Measurements from ENCODE around the gene TMEM95. TPM values are rescaled to one million over a fixed set of nuclear protein-coding genes. Genes with fewer than 3 reads are reported as not detected.

Gene TMEM95
- total and polyA plus RNA-seq, 3 donors from 2014 or later, result 2.8 to 9.9 (median 6.6) TPM

DNA sequence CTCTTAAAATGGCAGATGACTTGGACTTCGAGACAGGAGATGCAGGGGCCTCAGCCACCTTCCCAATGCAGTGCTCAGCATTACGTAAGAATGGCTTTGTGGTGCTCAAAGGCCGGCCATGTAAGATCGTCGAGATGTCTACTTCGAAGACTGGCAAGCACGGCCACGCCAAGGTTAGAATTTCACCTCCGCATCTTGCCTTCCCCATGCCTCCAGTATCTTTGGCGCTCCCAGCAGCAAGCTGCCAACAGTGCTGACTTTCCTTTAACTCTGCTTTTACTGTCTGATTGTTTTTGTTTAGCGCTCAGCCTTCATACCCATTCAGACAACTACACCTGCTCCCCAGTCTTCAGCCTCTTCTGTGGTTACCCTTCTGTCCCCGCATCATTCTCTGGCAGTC is 45.3 kb upstream of the TMEM95 start:
- no peaks in the 10 kb centered on the region for H3K36me3 ChIP-seq (ENCODE audit: low read depth, missing control alignments)
- no peak for TF ChIP-seq POLR2A (IDR thresholded peaks at IDR 0.05)
- TF ChIP-seq, protein P1, sequence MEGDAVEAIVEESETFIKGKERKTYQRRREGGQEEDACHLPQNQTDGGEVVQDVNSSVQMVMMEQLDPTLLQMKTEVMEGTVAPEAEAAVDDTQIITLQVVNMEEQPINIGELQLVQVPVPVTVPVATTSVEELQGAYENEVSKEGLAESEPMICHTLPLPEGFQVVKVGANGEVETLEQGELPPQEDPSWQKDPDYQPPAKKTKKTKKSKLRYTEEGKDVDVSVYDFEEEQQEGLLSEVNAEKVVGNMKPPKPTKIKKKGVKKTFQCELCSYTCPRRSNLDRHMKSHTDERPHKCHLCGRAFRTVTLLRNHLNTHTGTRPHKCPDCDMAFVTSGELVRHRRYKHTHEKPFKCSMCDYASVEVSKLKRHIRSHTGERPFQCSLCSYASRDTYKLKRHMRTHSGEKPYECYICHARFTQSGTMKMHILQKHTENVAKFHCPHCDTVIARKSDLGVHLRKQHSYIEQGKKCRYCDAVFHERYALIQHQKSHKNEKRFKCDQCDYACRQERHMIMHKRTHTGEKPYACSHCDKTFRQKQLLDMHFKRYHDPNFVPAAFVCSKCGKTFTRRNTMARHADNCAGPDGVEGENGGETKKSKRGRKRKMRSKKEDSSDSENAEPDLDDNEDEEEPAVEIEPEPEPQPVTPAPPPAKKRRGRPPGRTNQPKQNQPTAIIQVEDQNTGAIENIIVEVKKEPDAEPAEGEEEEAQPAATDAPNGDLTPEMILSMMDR (IDR thresholded peaks at IDR 0.05), result no peak
- no peaks in the 10 kb centered on the region for H3K27me3 ChIP-seq
- H3K9me3 ChIP-seq, result no peaks in the 10 kb centered on the region
- H3K4me3 ChIP-seq, result peak overlapping the region in 1 of 2 donors; percentile 88
- 67 to 75% methylated on average over 12 of the region's 12 CpGs for WGBS, 2 donors
- peaks cover 11% of the 10 kb centered on the region for H3K4me1 ChIP-seq
- no peak overlapping the region for H3K27ac ChIP-seq
- no peak for DNase-seq
- intact Hi-C loops (cut with DNase I; ENCODE audit: low total_unique reads), result no loop called here

- peaks cover 11% of the 10 kb centered on the region for H3K4me1 ChIP-seq
- WGBS, 2 donors, result 62 to 72% methylated on average over 7 of the region's 7 CpGs
- H3K27me3 ChIP-seq, result no peaks in the 10 kb centered on the region
- TF ChIP-seq, protein P1 (IDR thresholded peaks at IDR 0.05), result no peak
- TF ChIP-seq POLR2A (IDR thresholded peaks at IDR 0.05), result no peak
- H3K36me3 ChIP-seq (ENCODE audit: low read depth, missing control alignments), result no peaks in the 10 kb centered on the region
- no peak overlapping the region for H3K27ac ChIP-seq
- no peak overlapping the region for H3K4me3 ChIP-seq
- DNase-seq, result no peak
- H3K9me3 ChIP-seq, result no peaks in the 10 kb centered on the region
- intact Hi-C loops (cut with DNase I; ENCODE audit: low total_unique reads), result no loop called here
Measured at GRCh38 chr17:7311110-7311705, 43.7 kb upstream of the TMEM95 start.

GRCh38 chr17:7312432-7313087 is 42.4 kb upstream of the TMEM95 start:
- Histone ChIP-seq H3K27ac (no peak overlapping the region), H3K9me3 (no peaks in the 10 kb centered on the region), H3K4me3 (no peak overlapping the region), H3K27me3 (no peaks in the 10 kb centered on the region), H3K36me3 (ENCODE audit: low read depth, missing control alignments) (no peaks in the 10 kb centered on the region), H3K4me1 (peaks cover 11% of the 10 kb centered on the region)
- TF ChIP-seq POLR2A (IDR thresholded peaks at IDR 0.05), result no peak
- TF ChIP-seq, protein P1 (IDR thresholded peaks at IDR 0.05), result no peak
- intact Hi-C loops (cut with DNase I; ENCODE audit: low total_unique reads), result no loop called here
- WGBS, 2 donors, result 70 to 74% methylated on average over 7 of the region's 7 CpGs
- DNase-seq, result no peak

GRCh38 chr17:7313088-7313889 is 41.7 kb upstream of the TMEM95 start:
- H3K27ac ChIP-seq, result no peak overlapping the region

More at GRCh38 chr17:7313088-7313889, 41.7 kb upstream of the TMEM95 start:
- no peaks in the 10 kb centered on the region for H3K27me3 ChIP-seq
- DNase-seq, result no peak
- H3K36me3 ChIP-seq (ENCODE audit: low read depth, missing control alignments), result no peaks in the 10 kb centered on the region
- H3K4me3 ChIP-seq, result no peak overlapping the region
- no peaks in the 10 kb centered on the region for H3K9me3 ChIP-seq
- TF ChIP-seq POLR2A (IDR thresholded peaks at IDR 0.05), result no peak
- 79 to 87% methylated on average over 6 to 7 of the region's 7 CpGs for WGBS, 2 donors
- peaks cover 11% of the 10 kb centered on the region for H3K4me1 ChIP-seq
- intact Hi-C loops (cut with DNase I; ENCODE audit: low total_unique reads), result no loop called here
